HCT116 (cell line): ENCODE data around the gene RPS13.

Experiments used
- CEBPB ChIP-seq: IDR thresholded peaks from 2 replicates; pipeline ENCODE4 v1.6.1; 2012; ENCODE audit warnings: low read depth
- ELF1 ChIP-seq: IDR thresholded peaks from 2 replicates; pipeline ENCODE4 v1.6.1; 2012; ENCODE audit warnings: low read depth, borderline replicate concordance
- EZH2 ChIP-seq: fragments of 200-600 bp; sonication (generic); IDR thresholded peaks from 2 replicates; pipeline ENCODE4 v1.6.1; 2017; ENCODE audit warnings: antibody characterized with exemption, mixed run types
- EZH2phosphoT487 ChIP-seq: fragments of 200-600 bp; IDR thresholded peaks from 2 replicates; pipeline ENCODE4 v1.6.1; 2018; ENCODE audit warnings: antibody characterized with exemption, borderline replicate concordance
- JUND ChIP-seq: IDR thresholded peaks from 2 replicates; pipeline ENCODE4 v1.6.1; 2012
- POLR2A ChIP-seq: IDR thresholded peaks from 2 replicates; pipeline ENCODE4 v1.7.0; 2011; ENCODE audit warnings: borderline replicate concordance; ENCODE audit not compliant: insufficient read depth, insufficient read length; ENCODE audit errors: extremely low read depth
- POLR2AphosphoS5 ChIP-seq: IDR thresholded peaks from 2 replicates; pipeline ENCODE4 v1.6.1; 2011; ENCODE audit warnings: mild to moderate bottlenecking, low read depth, low read length, moderate library complexity
- RAD21 ChIP-seq: IDR thresholded peaks from 2 replicates; pipeline ENCODE4 v1.6.1; 2012; ENCODE audit warnings: low read depth, mild to moderate bottlenecking
- SRF ChIP-seq: IDR thresholded peaks from 2 replicates; pipeline ENCODE4 v1.6.1; 2012; ENCODE audit warnings: low read depth
- YY1 ChIP-seq: IDR thresholded peaks from 2 replicates; pipeline ENCODE4 v1.6.1; 2011; ENCODE audit warnings: low read length, low read depth, moderate library complexity, mild to moderate bottlenecking; ENCODE audit not compliant: insufficient replicate concordance; ENCODE audit errors: extremely low read depth
- TF ChIP-seq, protein P1 (sequence below), 3 experiments: fragments of 200-600 bp in 1 of 3; sonication (generic) in 1 of 3; IDR thresholded peaks in 2 of 3; conservative IDR thresholded peaks in 1 of 3; 2 replicates each; pipeline ENCODE4 v1.5.1; 2012 to 2017; ENCODE audit warnings: low read depth in 2 of 3, low read length in 2 of 3, antibody characterized with exemption in 1 of 3, borderline replicate concordance in 1 of 3, control low read depth in 1 of 3, mild to moderate bottlenecking in 1 of 3, mixed read lengths in 1 of 3, mixed run types in 1 of 3, moderate library complexity in 1 of 3; ENCODE audit not compliant: insufficient read depth in 1 of 3
- TF ChIP-seq, protein P2 (sequence below): IDR thresholded peaks from 2 replicates; pipeline ENCODE4 v1.6.1; 2012
- TF ChIP-seq, protein P3 (sequence below): IDR thresholded peaks from 2 replicates; pipeline ENCODE4 v1.6.1; 2012; ENCODE audit warnings: low read depth

DNA sequence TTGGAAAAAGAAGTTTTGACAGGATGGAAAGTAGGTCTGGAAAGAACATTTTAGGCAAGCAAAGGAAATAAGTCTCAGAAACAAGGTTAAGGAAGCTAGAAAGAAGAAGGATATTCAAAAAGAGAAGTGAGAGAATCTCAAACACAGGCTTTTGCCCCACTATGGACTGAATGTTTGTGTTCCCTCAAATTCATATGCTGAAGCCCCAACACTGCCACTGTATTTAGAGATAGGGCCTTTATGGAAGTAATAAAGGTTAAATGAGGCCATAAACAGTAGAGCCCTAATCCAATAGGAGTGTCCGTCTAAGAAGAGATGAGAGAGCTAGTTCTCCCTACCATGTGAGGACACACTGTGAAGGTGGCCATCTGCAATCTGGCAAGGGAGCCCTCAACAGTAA lies 20.6 kb upstream of the RPS13 start:
- TF ChIP-seq, protein P1, sequence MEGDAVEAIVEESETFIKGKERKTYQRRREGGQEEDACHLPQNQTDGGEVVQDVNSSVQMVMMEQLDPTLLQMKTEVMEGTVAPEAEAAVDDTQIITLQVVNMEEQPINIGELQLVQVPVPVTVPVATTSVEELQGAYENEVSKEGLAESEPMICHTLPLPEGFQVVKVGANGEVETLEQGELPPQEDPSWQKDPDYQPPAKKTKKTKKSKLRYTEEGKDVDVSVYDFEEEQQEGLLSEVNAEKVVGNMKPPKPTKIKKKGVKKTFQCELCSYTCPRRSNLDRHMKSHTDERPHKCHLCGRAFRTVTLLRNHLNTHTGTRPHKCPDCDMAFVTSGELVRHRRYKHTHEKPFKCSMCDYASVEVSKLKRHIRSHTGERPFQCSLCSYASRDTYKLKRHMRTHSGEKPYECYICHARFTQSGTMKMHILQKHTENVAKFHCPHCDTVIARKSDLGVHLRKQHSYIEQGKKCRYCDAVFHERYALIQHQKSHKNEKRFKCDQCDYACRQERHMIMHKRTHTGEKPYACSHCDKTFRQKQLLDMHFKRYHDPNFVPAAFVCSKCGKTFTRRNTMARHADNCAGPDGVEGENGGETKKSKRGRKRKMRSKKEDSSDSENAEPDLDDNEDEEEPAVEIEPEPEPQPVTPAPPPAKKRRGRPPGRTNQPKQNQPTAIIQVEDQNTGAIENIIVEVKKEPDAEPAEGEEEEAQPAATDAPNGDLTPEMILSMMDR (IDR thresholded peaks at IDR 0.05 in 2 of 3, conservative IDR thresholded peaks at IDR 0.05 in 1 of 3; ENCODE audit: borderline replicate concordance in 1 of 3, insufficient read depth in 1 of 3, low read depth in 2 of 3, low read length in 2 of 3), result no peak
- TF ChIP-seq POLR2A, result no peak
- no peak for TF ChIP-seq EZH2
- no peak for TF ChIP-seq SRF
- no peak for TF ChIP-seq ELF1
- TF ChIP-seq, protein P2, sequence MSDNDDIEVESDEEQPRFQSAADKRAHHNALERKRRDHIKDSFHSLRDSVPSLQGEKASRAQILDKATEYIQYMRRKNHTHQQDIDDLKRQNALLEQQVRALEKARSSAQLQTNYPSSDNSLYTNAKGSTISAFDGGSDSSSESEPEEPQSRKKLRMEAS, result no peak
- no peak for TF ChIP-seq POLR2AphosphoS5
- TF ChIP-seq YY1, result no peak
- TF ChIP-seq, protein P3, sequence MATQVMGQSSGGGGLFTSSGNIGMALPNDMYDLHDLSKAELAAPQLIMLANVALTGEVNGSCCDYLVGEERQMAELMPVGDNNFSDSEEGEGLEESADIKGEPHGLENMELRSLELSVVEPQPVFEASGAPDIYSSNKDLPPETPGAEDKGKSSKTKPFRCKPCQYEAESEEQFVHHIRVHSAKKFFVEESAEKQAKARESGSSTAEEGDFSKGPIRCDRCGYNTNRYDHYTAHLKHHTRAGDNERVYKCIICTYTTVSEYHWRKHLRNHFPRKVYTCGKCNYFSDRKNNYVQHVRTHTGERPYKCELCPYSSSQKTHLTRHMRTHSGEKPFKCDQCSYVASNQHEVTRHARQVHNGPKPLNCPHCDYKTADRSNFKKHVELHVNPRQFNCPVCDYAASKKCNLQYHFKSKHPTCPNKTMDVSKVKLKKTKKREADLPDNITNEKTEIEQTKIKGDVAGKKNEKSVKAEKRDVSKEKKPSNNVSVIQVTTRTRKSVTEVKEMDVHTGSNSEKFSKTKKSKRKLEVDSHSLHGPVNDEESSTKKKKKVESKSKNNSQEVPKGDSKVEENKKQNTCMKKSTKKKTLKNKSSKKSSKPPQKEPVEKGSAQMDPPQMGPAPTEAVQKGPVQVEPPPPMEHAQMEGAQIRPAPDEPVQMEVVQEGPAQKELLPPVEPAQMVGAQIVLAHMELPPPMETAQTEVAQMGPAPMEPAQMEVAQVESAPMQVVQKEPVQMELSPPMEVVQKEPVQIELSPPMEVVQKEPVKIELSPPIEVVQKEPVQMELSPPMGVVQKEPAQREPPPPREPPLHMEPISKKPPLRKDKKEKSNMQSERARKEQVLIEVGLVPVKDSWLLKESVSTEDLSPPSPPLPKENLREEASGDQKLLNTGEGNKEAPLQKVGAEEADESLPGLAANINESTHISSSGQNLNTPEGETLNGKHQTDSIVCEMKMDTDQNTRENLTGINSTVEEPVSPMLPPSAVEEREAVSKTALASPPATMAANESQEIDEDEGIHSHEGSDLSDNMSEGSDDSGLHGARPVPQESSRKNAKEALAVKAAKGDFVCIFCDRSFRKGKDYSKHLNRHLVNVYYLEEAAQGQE, result no peak
- TF ChIP-seq RAD21, result no peak
- TF ChIP-seq CEBPB, result no peak
- no peak for TF ChIP-seq JUND
- TF ChIP-seq EZH2phosphoT487, result no peak
